ENCODE results near the gene VWDE. TPM values are rescaled to one million over a fixed set of nuclear protein-coding genes. Genes with fewer than 3 reads are reported as not detected.

VWDE gene
- total and polyA plus RNA-seq, 2 of the 8 experiments (the other 6 are each of a cell fraction or from before 2014, with no cell fraction given): 11.0 to 21.2 TPM

- H2AK5ac ChIP-seq (ENCODE audit: low read depth, low read length): no peak overlapping the region
- no peaks in the 10 kb centered on the region for H3K79me1 ChIP-seq (ENCODE audit: low read depth, low read length)
- H2BK120ac ChIP-seq (replicated peaks; ENCODE audit: low read depth, low read length): no peak overlapping the region
- WGBS, 2 experiments (ENCODE audit: extremely low coverage in 1 of 2, insufficient coverage in 1 of 2, insufficient read length in 1 of 2, insufficient replicate concordance in 2 of 2, low coverage in 1 of 2, low lambda C conversion rate in 2 of 2, missing lambda C conversion rate in 1 of 2): 95% methylated on average over 6 of the region's 6 CpGs; no CpG with 5 or more reads in 1 of the 2 experiments
- H3K9ac ChIP-seq (replicated peaks in 1 of 4; ENCODE audit: extremely low read depth in 1 of 4, low read depth in 3 of 4, low read length in 3 of 4): no peak overlapping the region
- H3K36me3 ChIP-seq (ENCODE audit: control insufficient read depth in 2 of 4, insufficient read depth in 4 of 4, low read length in 3 of 4): peaks cover 0 to 40% (median 15%) of the 10 kb centered on the region in 4 experiments; a peak in 5 of 8 replicates
- H4K20me1 ChIP-seq (replicated peaks in 1 of 2; ENCODE audit: control insufficient read depth in 1 of 2, insufficient read depth in 2 of 2, low read length in 2 of 2): no peaks in the 10 kb centered on the region
- no peaks in the 10 kb centered on the region for H3K23me2 ChIP-seq (ENCODE audit: low read depth, low read length)
- no peak overlapping the region for H3K23ac ChIP-seq (ENCODE audit: insufficient read length)
- FAIRE-seq (no peak), DNase-seq (ENCODE audit: low read depth in 1 of 2, low spot score in 2 of 2) (no peak)
- no peak overlapping the region for H2BK15ac ChIP-seq (ENCODE audit: low read length)
- H4K91ac ChIP-seq (replicated peaks; ENCODE audit: insufficient read length, low read length): no peak overlapping the region
- H2BK20ac ChIP-seq (ENCODE audit: low read length): no peak overlapping the region
- no peak overlapping the region for H2AFZ ChIP-seq (ENCODE audit: low read length)
- no peaks in the 10 kb centered on the region for H3K4me1 ChIP-seq (replicated peaks in 1 of 4; ENCODE audit: control insufficient read depth in 3 of 4, insufficient read depth in 4 of 4, low read length in 3 of 4)
- H3K79me2 ChIP-seq (ENCODE audit: control insufficient read depth in 1 of 2, insufficient read depth in 2 of 2, low read length in 2 of 2): no peaks in the 10 kb centered on the region
- no peaks in the 10 kb centered on the region for H3K9me3 ChIP-seq (ENCODE audit: insufficient read depth in 2 of 2, low read depth in 1 of 2, low read length in 1 of 2)
- H3K4me3 ChIP-seq (ENCODE audit: extremely low read depth in 1 of 4, insufficient read depth in 2 of 4, low read depth in 3 of 4, low read length in 4 of 4): no peak overlapping the region
- POLR2A ChIA-PET (ENCODE audit: partially characterized antibody): no interaction called here
- no peak overlapping the region for H3K4ac ChIP-seq (replicated peaks; ENCODE audit: insufficient read length, low read depth, low read length)
- no peak overlapping the region for H3K4me2 ChIP-seq (ENCODE audit: insufficient read depth in 1 of 2, low read depth in 2 of 2, low read length in 2 of 2)
- CTCF ChIA-PET (ENCODE audit: partially characterized antibody): no interaction called here
- H2BK5ac ChIP-seq (ENCODE audit: low read depth, low read length): no peak overlapping the region
- no peak overlapping the region for H3K18ac ChIP-seq (ENCODE audit: extremely low read depth, low read length)
- no peak overlapping the region for H4K8ac ChIP-seq (ENCODE audit: extremely low read depth, insufficient read depth, low read length)
- H2BK12ac ChIP-seq (ENCODE audit: low read depth, low read length): no peak overlapping the region
- no peak overlapping the region for H4K5ac ChIP-seq (ENCODE audit: insufficient read length, low read depth, low read length)
- H3K27me3 ChIP-seq (replicated peaks in 1 of 4; ENCODE audit: control insufficient read depth in 3 of 4, extremely low read depth in 1 of 4, insufficient read depth in 3 of 4, low read length in 3 of 4): no peaks in the 10 kb centered on the region
- H3K56ac ChIP-seq (replicated peaks; ENCODE audit: insufficient read length, low read depth, low read length): no peak overlapping the region
- H3K14ac ChIP-seq (ENCODE audit: insufficient read length): no peak overlapping the region
- no peak overlapping the region for H3K27ac ChIP-seq (ENCODE audit: low read depth, low read length)
- TF ChIP-seq E2F6 (IDR thresholded peaks at IDR 0.05): no peak
- no peak for TF ChIP-seq ATF2 (IDR thresholded peaks at IDR 0.05; ENCODE audit: low read length)
- TF ChIP-seq BACH1 (IDR thresholded peaks at IDR 0.05; ENCODE audit: low read length): no peak
- no peak for TF ChIP-seq SRF (IDR thresholded peaks at IDR 0.05; ENCODE audit: low read depth, low read length)
- TF ChIP-seq SIRT6 (IDR thresholded peaks at IDR 0.05; ENCODE audit: low read length): no peak
- no peak for TF ChIP-seq EP300 (IDR thresholded peaks at IDR 0.05; ENCODE audit: borderline replicate concordance in 1 of 2, low read depth in 2 of 2, low read length in 2 of 2)
- no peak for TF ChIP-seq USF2 (IDR thresholded peaks at IDR 0.05; ENCODE audit: low read length)
- TF ChIP-seq RBBP5 (IDR thresholded peaks at IDR 0.05; ENCODE audit: borderline replicate concordance, low read depth, low read length): no peak
- no peak for TF ChIP-seq SIN3A (conservative IDR thresholded peaks at IDR 0.05 in 1 of 2, IDR thresholded peaks at IDR 0.05 in 1 of 2; ENCODE audit: low read depth in 1 of 2, low read length in 2 of 2)
- no peak for TF ChIP-seq SAP30 (IDR thresholded peaks at IDR 0.05; ENCODE audit: insufficient read depth, insufficient replicate concordance, low read length)
Observed at GRCh38 chr7:12369756-12370155, 33.9 kb downstream of the VWDE start.

Data from H1 (cell line).